G401.6 (cell line): Measurements from ENCODE around the gene SHISA4.
"Not testable (repeated sequence)": the region's sequence is repeated elsewhere in the genome, so short reads cannot be mapped to it uniquely, and the experiment has no call there.

ENCODE experiments used
- FAIRE-seq: peaks from 2 replicates; lab custom pipeline; 2012; peaks lifted over from hg19 to GRCh38; lab: Jason Lieb, UNC

The SHISA4 gene

GRCh38 chr1:201899683-201900429, 11.2 kb downstream of the SHISA4 start:
- no peak for FAIRE-seq

GRCh38 chr1:201900476-201900875, 11.8 kb downstream of the SHISA4 start:
- FAIRE-seq, result no peak

DNA sequence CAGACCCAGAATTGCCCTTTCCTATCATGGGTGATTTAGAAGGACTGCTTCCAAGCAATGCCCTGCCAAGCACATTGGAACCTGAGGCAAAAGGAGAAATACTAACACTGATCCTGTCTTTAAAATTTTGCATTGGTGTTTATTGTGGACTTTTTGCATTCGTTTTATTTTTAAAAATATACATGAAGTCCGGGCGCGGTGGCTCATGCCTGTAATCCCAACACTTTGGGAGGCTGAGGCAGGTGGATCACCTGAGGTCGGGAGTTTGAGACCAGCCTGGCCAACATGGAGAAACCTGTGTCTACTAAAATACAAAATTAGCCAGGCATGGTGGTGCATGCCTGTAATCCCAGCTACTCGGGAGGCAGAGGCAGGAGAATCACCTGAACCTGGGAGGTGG, 12.3 kb downstream of the SHISA4 start:
- FAIRE-seq, result not testable (repeated sequence)

DNA sequence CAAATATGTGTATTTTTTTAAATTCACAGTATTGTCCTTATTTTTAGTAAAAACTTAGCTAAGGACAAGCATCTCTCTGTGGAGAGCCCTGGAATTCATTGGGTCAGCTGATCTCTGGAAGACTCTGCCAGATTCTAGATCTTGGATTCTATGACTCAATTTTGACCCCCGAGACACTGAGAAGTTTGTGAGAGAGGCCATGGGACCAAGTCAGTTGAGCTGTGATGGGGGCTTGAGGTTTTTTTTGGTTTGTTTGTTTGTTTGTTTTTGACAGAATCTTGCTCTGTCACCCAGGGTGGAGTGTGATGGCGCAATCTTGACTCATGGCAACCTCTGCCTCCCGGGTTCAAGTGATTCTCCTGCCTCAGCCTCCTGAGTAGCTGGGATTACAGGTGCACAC, 13.5 kb downstream of the SHISA4 start:
- FAIRE-seq, result no peak

GRCh38 chr1:201903135-201903534, 14.4 kb downstream of the SHISA4 start:
- FAIRE-seq, result no peak

- no peak for FAIRE-seq
These were observed 15.9 kb downstream of the SHISA4 start for GRCh38 chr1:201904579-201904978.

GRCh38 chr1:201905234-201905890, 16.7 kb downstream of the SHISA4 start:
- no peak for FAIRE-seq

GRCh38 chr1:201906336-201906735, 17.6 kb downstream of the SHISA4 start:
- FAIRE-seq, result no peak

- no peak for FAIRE-seq
These were observed 18.9 kb downstream of the SHISA4 start for GRCh38 chr1:201907621-201908020.

DNA sequence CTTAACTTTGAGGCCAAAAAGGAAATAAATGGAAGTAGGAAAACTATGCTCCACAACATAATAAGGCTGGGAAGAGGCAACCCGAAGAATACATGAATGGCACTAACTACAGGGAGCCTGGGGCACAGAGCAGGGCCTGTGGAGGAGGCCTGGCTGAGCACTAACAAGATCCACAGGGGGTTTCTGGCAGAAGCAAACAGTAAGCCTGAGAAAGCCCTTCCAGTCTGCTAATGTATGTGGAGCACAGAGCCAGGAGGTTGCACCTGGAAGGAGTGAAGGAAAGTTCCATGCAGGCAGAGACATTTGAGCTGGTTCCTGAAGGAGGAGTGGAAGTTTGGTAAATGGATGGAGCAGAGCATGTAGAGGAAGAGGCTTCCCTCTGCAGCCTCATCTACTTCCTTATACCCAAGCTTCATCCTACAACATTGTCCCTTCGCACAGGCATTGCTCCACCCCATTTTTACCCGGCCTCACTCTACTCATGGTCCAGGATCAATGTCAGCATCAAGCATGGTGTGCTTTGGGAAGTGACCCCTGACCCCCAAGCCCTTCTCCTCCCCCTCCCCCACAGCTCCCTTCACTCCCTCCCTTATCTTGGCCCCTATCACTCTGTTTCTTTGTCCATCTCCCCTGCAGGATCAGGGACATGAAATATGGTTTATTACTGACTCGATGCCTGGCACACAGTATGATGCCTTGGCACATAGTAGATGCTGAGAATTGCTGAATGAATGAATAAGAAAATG, 23.3 kb downstream of the SHISA4 start:
- no peak for FAIRE-seq

DNA sequence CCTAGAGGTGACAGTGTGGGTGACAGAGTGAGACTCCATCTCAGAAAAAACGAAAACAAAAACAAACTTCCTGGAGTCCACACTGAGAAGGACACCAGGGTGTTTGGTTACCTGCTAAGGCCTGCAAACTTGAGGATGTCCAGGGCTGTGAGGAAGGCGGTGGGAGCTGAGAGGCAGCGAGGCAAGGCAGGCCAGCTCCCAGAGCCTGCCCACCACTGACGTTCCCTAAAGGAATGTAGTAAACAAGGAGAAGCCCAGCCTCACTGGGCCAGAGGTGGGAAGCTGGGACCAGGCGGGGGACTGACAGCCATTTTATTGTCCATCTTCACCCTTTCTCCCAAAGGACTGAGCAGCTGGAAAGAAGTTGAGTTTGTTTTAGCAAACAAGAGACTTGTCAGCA, 24.1 kb downstream of the SHISA4 start:
- FAIRE-seq, result no peak

- no peak for FAIRE-seq
These were observed 25.9 kb downstream of the SHISA4 start for GRCh38 chr1:201914456-201915235.

DNA sequence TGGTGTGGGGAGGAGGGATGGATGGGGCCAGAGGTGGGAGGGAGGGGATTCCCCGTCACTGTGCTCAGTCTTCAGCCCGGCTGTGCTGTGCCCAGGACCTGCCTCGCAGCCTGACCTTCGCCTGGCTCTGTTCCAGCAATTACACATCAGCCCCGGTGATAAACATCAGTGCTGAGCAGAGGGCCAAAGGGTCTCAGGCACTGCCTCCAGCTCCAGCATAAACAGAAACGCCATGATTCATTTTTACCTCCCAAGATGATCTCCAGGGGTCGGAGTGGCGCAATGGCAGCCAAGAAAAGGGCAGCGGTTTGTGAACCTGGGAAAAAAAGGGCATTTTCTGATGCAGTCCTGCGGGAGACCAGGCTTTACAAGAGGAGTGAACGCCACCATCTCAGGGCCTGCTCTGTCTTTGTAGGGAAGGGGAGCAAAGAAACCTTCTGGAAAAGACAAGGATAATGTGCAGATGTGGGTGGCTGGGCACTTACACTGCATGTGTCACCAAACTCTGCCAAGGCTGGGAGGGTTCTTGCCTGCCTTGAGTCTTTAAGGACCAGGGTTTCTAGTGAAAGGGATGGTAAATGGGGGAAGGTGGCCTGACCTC, 28.1 kb downstream of the SHISA4 start:
- FAIRE-seq, result no peak

- no peak for FAIRE-seq
These were observed 28.8 kb downstream of the SHISA4 start for GRCh38 chr1:201917362-201918033.

DNA sequence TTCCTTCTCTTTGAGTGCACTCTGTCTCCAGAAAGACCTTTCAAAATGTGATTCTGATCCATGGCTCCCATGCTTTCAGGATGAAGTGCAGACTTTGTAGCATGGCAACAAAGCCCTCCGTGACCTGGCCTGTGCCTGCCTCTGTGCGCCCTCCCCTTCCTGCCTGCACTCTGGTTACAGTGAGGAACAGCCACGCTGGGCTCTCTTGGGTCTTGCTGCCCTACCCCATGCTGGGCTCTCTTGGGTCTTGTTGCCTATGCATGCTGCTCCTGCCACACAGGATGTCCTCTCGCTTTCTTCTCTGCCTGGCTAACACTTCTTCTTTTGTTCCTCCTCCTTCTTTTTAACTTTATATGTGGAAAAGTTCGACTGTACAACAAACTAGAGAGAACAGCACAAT, 29.6 kb downstream of the SHISA4 start:
- FAIRE-seq, result no peak

- FAIRE-seq, result no peak
These were observed 33.4 kb downstream of the SHISA4 start for GRCh38 chr1:201921952-201922558.

DNA sequence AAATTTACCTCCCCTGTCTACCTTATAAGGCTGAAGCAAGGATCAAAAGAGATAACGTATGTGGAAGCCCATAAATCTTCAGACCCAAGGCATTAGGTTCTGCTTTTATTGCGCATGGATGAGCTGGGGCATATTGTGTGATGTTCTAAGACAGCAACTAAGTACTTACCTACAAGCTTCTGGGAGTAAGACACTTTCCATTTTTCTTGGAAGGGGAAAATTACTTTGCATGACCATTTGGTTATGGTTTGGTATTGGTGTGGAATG, 36.5 kb downstream of the SHISA4 start:
- FAIRE-seq, result no peak

- no peak for FAIRE-seq
These were observed 37.4 kb downstream of the SHISA4 start for GRCh38 chr1:201925981-201926645.

- FAIRE-seq, result no peak
These were observed 39.6 kb downstream of the SHISA4 start for GRCh38 chr1:201928266-201928665.

GRCh38 chr1:201930137-201930536, 41.4 kb downstream of the SHISA4 start:
- no peak for FAIRE-seq

DNA sequence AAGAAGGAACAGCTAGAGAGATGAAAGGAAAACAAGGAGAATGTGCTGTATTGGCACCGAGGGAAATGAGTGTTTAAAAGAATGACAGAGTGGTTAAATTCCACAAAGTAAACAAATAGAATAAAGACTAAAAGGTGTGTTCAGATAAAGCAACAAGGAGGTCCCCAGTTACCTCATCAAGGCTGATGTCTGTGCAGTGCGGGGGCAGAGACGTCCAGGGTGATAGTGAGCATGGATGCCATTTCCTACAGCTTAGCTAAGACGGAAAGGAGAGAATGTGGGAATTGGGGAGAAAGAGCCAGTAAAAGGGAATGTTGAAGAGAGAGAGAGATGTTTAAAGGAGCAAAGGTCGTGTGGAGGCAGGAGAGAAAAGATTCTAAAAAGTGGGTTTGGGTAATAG, 42.1 kb downstream of the SHISA4 start:
- FAIRE-seq, result no peak
